HG03442 (cell line): Measurements from ENCODE around the gene ZNF746.

Source experiments
- ATAC-seq: cut with Tn5 transposase; IDR thresholded peaks from one replicate; pipeline ENCODE4 v1.9.1; 2021; ENCODE audit warnings: mild to moderate bottlenecking, moderate library complexity; ENCODE audit not compliant: unreplicated experiment

Gene ZNF746

GRCh38 chr7:149490083-149490760, 7.4 kb downstream of the ZNF746 start:
- no peak for ATAC-seq

DNA sequence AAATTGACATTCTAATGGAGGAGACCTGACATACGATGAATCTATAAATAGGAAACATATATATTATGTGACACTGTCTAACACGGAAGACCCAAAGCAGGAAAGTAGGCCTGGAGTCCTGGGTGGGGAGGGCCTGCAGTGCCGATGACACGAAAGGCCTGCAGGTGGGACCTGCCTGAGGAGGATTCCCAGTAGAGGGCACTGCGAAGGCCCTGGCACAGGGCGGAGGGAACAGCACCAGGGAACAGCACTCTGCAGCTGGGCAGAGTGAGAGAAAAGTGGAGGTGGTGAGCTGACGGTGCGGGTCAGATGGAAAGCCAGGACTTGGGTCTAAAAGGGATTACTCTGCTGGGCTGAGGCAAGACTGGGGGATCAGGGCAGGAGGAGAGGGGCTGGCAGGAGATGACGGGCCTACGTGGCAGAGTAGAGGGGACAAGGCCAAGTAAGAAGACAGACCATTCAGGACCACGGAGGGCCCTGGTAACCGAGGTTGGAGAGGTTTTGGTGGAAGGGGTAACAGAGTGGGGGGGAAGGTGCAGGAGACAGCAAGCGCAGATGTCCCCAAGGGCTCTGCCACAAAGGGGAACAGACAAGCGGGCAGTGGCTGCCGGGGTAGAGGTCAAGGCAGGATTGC, 8.1 kb downstream of the ZNF746 start:
- ATAC-seq: no peak

DNA sequence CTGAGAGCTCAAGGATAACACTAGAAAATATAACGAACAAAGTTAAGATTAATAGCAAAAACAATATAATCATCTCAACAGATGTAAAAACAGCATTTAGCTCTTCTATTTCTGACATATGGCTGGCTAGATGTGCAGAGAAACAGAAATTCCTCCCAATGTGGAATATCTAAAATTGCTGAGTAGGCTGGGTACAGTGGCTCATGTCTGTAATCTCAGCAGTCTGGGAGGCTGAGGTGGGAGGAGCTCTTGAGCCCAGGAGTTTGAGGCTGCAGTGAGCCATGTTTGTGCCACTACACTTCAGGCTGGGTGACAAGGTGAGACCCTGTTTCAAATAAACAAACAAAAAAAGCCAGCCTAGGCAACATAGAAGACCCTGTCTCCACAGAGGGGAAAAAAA, 18.0 kb downstream of the ZNF746 start:
- ATAC-seq: no peak

DNA sequence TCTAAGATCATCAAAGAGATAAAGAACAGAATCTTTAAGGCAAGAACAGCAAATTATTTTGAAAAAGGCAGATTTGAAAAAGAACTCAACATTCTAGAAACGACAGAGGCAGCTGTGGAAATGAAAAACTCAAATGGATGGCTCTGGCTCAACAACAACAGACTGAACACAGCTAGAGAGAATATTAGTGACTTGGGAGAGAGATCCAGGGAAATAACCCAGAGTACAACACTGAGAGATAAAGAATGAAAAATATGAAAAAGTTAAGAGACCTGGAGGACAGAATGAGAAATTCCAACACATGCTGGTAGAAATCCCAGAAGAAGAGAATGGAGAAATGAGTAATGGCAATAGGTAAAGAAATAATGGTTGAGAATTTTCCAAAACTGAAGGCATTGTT, 18.9 kb downstream of the ZNF746 start:
- no peak for ATAC-seq

DNA sequence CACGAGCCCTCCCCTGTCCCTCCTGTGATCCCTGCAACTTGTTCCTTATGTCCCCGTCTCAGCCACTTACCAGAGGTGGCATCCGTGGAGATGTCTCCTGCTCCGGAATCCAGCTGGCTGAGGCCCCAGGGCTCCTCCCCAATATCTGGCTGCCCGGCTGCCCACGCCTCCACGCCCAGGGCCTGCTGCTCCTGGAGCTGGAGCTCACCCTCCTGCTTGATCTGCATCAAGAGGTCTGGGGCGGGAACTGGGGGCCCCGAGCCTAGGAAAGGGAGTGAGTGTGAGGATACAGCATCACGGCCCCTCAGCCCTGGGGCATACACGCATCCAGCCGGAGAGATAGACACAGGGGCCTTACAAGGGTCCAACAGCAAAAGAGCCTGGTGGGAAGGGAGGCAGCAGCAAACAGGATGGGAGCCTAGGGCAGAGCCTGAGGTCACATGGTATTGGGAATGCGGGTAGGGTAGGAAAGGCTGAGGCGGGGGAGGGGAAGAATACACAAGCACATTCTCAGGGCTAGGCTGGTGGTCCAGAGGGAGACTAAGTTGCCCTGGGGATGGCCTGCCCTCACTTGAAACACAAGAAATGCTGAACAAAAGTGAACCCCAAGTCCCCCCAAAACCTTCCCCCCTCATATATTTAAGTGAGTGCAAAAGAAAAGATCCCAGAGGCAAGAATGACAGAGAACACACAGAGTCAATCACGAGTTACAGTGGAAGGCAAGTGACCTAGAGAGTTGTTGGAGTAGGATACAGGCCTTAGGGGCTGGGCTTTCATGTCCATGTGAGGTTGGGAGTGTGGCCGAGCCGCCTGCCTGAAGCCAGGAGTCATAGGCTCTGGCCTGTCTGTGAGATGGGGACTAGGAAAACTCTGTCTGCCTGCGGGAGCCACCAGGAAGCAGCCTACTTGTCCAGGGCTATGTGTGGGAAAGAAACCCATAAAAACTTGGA, 19.8 kb downstream of the ZNF746 start:
- ATAC-seq: no peak

GRCh38 chr7:149476791-149477190, 20.8 kb downstream of the ZNF746 start:
- no peak for ATAC-seq

GRCh38 chr7:149475121-149476045, 22.2 kb downstream of the ZNF746 start:
- ATAC-seq: no peak

GRCh38 chr7:149474309-149475120, 23.1 kb downstream of the ZNF746 start:
- no peak for ATAC-seq

DNA sequence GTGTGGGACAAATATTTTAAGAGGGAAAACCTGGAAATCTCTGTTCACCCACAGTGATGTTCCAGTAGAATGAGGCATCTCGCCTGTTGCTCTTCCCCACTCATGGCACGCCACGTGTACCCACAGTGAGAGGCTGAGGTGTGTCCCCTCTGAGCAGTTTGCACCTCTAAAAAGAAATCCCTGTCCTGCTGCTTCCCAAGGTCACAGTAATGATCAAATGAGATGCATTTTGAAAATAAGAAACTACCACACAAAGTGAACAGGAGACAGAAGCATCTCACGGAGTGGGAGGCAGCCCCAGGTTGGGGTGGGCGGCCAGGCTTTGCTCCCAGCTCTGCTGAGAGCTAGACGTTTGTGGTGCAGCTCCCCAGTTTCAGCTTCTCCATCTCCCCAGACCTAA, 24.4 kb downstream of the ZNF746 start:
- no peak for ATAC-seq

DNA sequence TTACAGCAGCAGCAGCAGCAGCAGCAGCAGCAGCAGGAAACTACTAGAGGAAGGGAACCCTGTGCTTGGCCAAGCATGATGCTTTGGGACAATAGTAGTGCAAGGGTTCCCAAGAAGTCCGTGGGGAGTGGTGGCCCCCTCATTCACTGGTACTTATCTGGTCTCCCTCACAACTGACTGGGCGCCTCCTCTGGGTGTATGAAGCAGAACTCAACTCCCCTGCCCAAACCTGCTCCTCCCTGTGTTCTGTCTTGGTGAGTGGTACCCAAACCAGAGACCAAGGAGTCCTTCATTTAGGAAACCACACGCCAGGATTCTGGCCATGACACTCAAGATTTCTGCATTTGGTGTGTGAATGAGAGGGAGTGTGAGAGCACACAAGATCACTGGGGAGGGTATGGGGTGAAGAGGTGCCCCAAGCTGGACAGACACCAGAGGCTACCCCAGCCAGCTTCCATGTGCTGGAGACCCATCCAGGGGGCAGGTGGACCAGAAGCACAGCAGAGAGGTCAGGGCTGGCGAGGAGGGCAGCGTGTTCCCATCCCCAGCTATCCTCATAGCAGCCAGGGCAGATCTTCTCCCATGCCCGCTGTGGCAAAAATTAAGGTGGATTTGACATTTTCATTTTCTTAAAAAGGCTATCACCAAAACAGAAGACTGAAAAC, 26.2 kb downstream of the ZNF746 start:
- no peak for ATAC-seq

- no peak for ATAC-seq
These were observed 27.8 kb downstream of the ZNF746 start for GRCh38 chr7:149469806-149470205.

DNA sequence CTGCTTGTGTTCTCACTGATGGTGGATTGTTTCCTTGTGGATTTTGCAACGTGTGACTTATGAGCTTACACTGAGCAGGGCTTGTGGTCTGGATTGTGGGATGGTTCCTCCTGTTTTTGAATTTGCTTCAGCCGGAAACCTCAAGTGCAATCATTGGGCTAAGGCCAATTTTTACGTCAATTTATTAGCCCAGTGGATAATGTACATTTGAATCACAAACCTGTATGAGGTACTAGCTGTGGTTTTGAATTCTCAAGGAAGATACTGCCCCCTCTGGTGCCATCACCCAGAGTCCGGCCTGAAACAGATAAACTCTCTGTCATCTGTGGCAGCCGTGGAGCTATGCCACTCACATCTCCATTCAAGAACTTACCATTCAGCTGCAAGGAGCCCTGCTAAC, 29.4 kb downstream of the ZNF746 start:
- ATAC-seq: no peak

GRCh38 chr7:149467321-149467859, 30.2 kb downstream of the ZNF746 start:
- ATAC-seq: no peak

DNA sequence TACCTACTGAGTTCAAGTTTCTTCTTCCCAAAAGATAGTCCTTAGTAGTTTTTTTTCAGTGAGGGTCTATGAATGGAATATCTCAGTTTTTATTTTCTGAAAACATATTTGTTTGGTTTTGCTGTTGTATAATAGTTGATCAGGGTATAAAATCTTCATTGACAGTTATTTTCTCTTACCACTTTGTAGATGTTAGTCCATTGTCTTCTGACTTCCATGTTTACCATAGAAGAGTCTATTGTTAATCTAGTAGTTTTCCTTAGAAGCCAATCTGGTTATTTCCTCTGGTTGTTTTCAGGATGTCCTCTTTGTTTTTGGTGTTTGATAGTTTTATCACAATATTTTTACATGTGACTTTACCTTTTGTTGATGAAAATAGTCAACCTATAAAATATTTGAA, 31.2 kb downstream of the ZNF746 start:
- ATAC-seq: no peak

- no peak for ATAC-seq
These were observed 34.0 kb downstream of the ZNF746 start for GRCh38 chr7:149463500-149464161.

- ATAC-seq: no peak
These were observed 35.5 kb downstream of the ZNF746 start for GRCh38 chr7:149462101-149462520.

- peak; percentile 92 for ATAC-seq
These were observed 36.9 kb downstream of the ZNF746 start, which contains the start of gene ZNF777 for GRCh38 chr7:149460493-149461277. ZNF777 (minus strand) TSS chr7:149461062; CDS start chr7:149456022, 5,040 bp downstream.
